Sigmoid colon (tissue), 4 donors: ENCODE results near the gene CLIC5.

Source experiments
- CTCF ChIP-seq, 4 experiments: fragments of 450-650 bp in 3 of 4; fragments of 200-600 bp in 1 of 4; IDR thresholded peaks; one replicate each; pipeline ENCODE4 v1.5.1; 2016 to 2019; ENCODE audit warnings: antibody characterized with exemption in 4 of 4, mild to moderate bottlenecking in 3 of 4, moderate library complexity in 2 of 4
- EP300 ChIP-seq, 4 donors: sonication (generic); formaldehyde crosslinking; IDR thresholded peaks; one replicate each; pipeline ENCODE4 v1.6.1; 2017; ENCODE audit warnings: antibody characterized with exemption in 4 of 4
- POLR2A ChIP-seq, 2 donors: fragments of 450-650 bp; IDR thresholded peaks; one replicate each; pipeline ENCODE4 v1.6.1; 2016; ENCODE audit warnings: antibody characterized with exemption in 2 of 2, mild to moderate bottlenecking in 2 of 2, moderate library complexity in 2 of 2
- POLR2AphosphoS5 ChIP-seq, 4 donors: sonication (generic); formaldehyde crosslinking; IDR thresholded peaks; one replicate each; pipeline ENCODE4 v1.6.1; 2017; ENCODE audit warnings: antibody characterized with exemption in 4 of 4

GRCh38 chr6:45931232-45931631, 84.4 kb downstream of the CLIC5 start:
- TF ChIP-seq POLR2A (IDR thresholded peaks at IDR 0.05) (no peak), CTCF (IDR thresholded peaks at IDR 0.05) (no peak), EP300 (IDR thresholded peaks at IDR 0.05) (no peak), POLR2AphosphoS5 (IDR thresholded peaks at IDR 0.05) (no peak)
